Left kidney (tissue), 2 donors: ENCODE results near the gene SLC25A21. TPM values are rescaled to one million over a fixed set of nuclear protein-coding genes. Genes with fewer than 3 reads are reported as not detected.

Source experiments
- DNase-seq: peaks from one replicate; pipeline ENCODE4 v3.0.0-alpha.2; 2013
- polyA plus RNA-seq: library from polyadenylated mRNA; unstranded; fragments of 120-200 nt; gene quantifications from one replicate; pipeline ENCODE4 v1.2.1, GENCODE V29; 2013; ENCODE audit not compliant: insufficient read length

Gene SLC25A21
- polyA plus RNA-seq, 1 donor, result 4.4 TPM

- no peak for DNase-seq
Measured at GRCh38 chr14:36766974-36767373, 405.4 kb downstream of the SLC25A21 start.

- DNase-seq, result no peak
Measured at GRCh38 chr14:36757734-36758601, 414.4 kb downstream of the SLC25A21 start.

- DNase-seq, result no peak
Measured at GRCh38 chr14:36756226-36756625, 416.2 kb downstream of the SLC25A21 start.

GRCh38 chr14:36755756-36756155 is 416.6 kb downstream of the SLC25A21 start:
- no peak for DNase-seq

GRCh38 chr14:36751920-36752319 is 420.5 kb downstream of the SLC25A21 start:
- DNase-seq, result no peak

GRCh38 chr14:36751106-36751505 is 421.3 kb downstream of the SLC25A21 start:
- no peak for DNase-seq

GRCh38 chr14:36750244-36750643 is 422.2 kb downstream of the SLC25A21 start:
- no peak for DNase-seq

GRCh38 chr14:36748610-36749213 is 423.7 kb downstream of the SLC25A21 start:
- no peak for DNase-seq

GRCh38 chr14:36747411-36748184 is 424.8 kb downstream of the SLC25A21 start:
- DNase-seq, result no peak

GRCh38 chr14:36746872-36747271 is 425.5 kb downstream of the SLC25A21 start:
- no peak for DNase-seq

- no peak for DNase-seq
Measured at GRCh38 chr14:36741858-36742257, 430.5 kb downstream of the SLC25A21 start.

GRCh38 chr14:36738269-36738668 is 434.1 kb downstream of the SLC25A21 start:
- DNase-seq, result no peak

GRCh38 chr14:36726128-36726527 is 446.3 kb downstream of the SLC25A21 start:
- no peak for DNase-seq

- no peak for DNase-seq
Measured at GRCh38 chr14:36724162-36724561, 448.2 kb downstream of the SLC25A21 start.

- DNase-seq, result no peak
Measured at GRCh38 chr14:36723530-36723929, 448.9 kb downstream of the SLC25A21 start.

GRCh38 chr14:36721877-36722276 is 450.5 kb downstream of the SLC25A21 start:
- no peak for DNase-seq

- no peak for DNase-seq
Measured at GRCh38 chr14:36720657-36721056, 451.7 kb downstream of the SLC25A21 start.

GRCh38 chr14:36719823-36720222 is 452.6 kb downstream of the SLC25A21 start:
- DNase-seq, result no peak

- no peak for DNase-seq
Measured at GRCh38 chr14:36718216-36718615, 454.2 kb downstream of the SLC25A21 start.

GRCh38 chr14:36717363-36717762 is 455.0 kb downstream of the SLC25A21 start:
- DNase-seq, result no peak

- no peak for DNase-seq
Measured at GRCh38 chr14:36716614-36717184, 455.7 kb downstream of the SLC25A21 start.

GRCh38 chr14:36713960-36714703 is 458.3 kb downstream of the SLC25A21 start:
- no peak for DNase-seq
